Stomach smooth muscle (tissue), 2 donors: ENCODE results near the gene C10orf95.
"Not testable (repeated sequence)": the region's sequence is repeated elsewhere in the genome, so short reads cannot be mapped to it uniquely, and the experiment has no call there.

ENCODE experiments used
- H3K27ac ChIP-seq: one replicate; pipeline ENCODE4 v1.7.0; 2013; ENCODE audit warnings: mild to moderate bottlenecking, low read length, inconsistent platforms
- H3K27me3 ChIP-seq, 2 donors: one replicate each; pipeline ENCODE4 v1.7.0; 2013; ENCODE audit warnings: low read length in 2 of 2; ENCODE audit not compliant: insufficient read depth in 2 of 2, control insufficient read depth in 1 of 2
- H3K36me3 ChIP-seq, 2 donors: one replicate each; pipeline ENCODE4 v1.7.0; 2013; ENCODE audit warnings: low read length in 2 of 2; ENCODE audit not compliant: control insufficient read depth in 2 of 2, insufficient read depth in 2 of 2
- H3K4me1 ChIP-seq: one replicate; pipeline ENCODE4 v1.7.0; 2013; ENCODE audit warnings: low read length; ENCODE audit not compliant: control insufficient read depth, insufficient read depth
- H3K4me3 ChIP-seq, 2 donors: one replicate each; pipeline ENCODE4 v1.7.0; 2013; ENCODE audit warnings: low read length in 2 of 2
- H3K9ac ChIP-seq, 2 donors: one replicate each; pipeline ENCODE4 v1.7.0; 2013; ENCODE audit warnings: low read length in 2 of 2, mild to moderate bottlenecking in 1 of 2
- H3K9me3 ChIP-seq, 2 donors: one replicate each; pipeline ENCODE4 v1.7.0; 2013; ENCODE audit warnings: low read length in 2 of 2; ENCODE audit not compliant: control insufficient read depth in 2 of 2
- donor health status: healthy.
- donor health status: Pancreatic carcinoma.

The C10orf95 gene

GRCh38 chr10:102463983-102464382 lies 12.6 kb upstream of the C10orf95 start:
- no peak overlapping the region for H3K9ac ChIP-seq
- H3K9me3 ChIP-seq, result no peaks in the 10 kb centered on the region
- H3K36me3 ChIP-seq, result no peaks in the 10 kb centered on the region
- H3K27me3 ChIP-seq, result peaks cover 4 to 9% of the 10 kb centered on the region in 2 donors
- no peak overlapping the region for H3K27ac ChIP-seq
- no peak overlapping the region for H3K4me3 ChIP-seq
- H3K4me1 ChIP-seq, result peaks cover 20% of the 10 kb centered on the region

- H3K27me3 ChIP-seq, result peaks cover 4 to 9% of the 10 kb centered on the region in 2 donors
- no peaks in the 10 kb centered on the region for H3K9me3 ChIP-seq
- peaks cover 20% of the 10 kb centered on the region for H3K4me1 ChIP-seq
- no peak overlapping the region for H3K27ac ChIP-seq
- H3K36me3 ChIP-seq, result no peaks in the 10 kb centered on the region
- no peak overlapping the region for H3K9ac ChIP-seq
- H3K4me3 ChIP-seq, result no peak overlapping the region
Measured at GRCh38 chr10:102462512-102463054, 11.2 kb upstream of the C10orf95 start.

GRCh38 chr10:102461187-102462054 lies 10.1 kb upstream of the C10orf95 start:
- Histone ChIP-seq H3K4me3 (peak overlapping the region; percentile 74 to 77), H3K9ac (peak overlapping the region; percentile 60 to 75), H3K9me3 (no peaks in the 10 kb centered on the region), H3K27me3 (peaks cover 4 to 9% of the 10 kb centered on the region in 2 donors), H3K4me1 (peaks cover 20% of the 10 kb centered on the region), H3K36me3 (no peaks in the 10 kb centered on the region), H3K27ac (no peak overlapping the region)

GRCh38 chr10:102460836-102461186 lies 9.5 kb upstream of the C10orf95 start:
- peaks cover 20% of the 10 kb centered on the region for H3K4me1 ChIP-seq
- no peaks in the 10 kb centered on the region for H3K36me3 ChIP-seq
- H3K4me3 ChIP-seq, result peak overlapping the region; percentile 74 to 77
- peak overlapping the region; percentile 42 to 75 for H3K9ac ChIP-seq
- H3K9me3 ChIP-seq, result no peaks in the 10 kb centered on the region
- peaks cover 4 to 9% of the 10 kb centered on the region in 2 donors for H3K27me3 ChIP-seq
- no peak overlapping the region for H3K27ac ChIP-seq

DNA sequence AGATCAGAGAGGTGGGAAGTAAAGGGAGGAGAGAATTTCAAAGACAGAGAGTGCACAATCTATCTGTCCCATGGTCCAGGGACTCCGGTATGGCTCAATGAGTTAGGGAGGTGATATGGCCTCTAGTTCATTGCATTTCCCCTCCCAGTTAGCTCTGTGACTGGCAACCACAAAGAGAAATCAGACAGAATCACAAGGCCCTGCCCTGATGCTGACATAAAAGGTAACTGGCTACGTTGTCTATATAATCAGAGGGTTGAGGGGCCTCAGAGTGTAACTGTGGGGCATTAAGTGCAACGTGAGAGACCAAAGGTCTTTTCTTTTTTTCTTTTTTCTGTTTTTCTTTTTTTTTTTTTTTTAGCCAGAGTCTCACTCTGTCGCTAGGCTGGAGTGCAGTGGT lies 7.3 kb upstream of the C10orf95 start:
- Histone ChIP-seq H3K36me3 (no peaks in the 10 kb centered on the region), H3K27ac (no peak overlapping the region), H3K4me1 (peaks cover 20% of the 10 kb centered on the region), H3K9ac (no peak overlapping the region), H3K9me3 (no peaks in the 10 kb centered on the region), H3K4me3 (no peak overlapping the region), H3K27me3 (peaks cover 4 to 9% of the 10 kb centered on the region in 2 donors)

- peaks cover 20% of the 10 kb centered on the region for H3K4me1 ChIP-seq
- H3K27me3 ChIP-seq, result peaks cover 4 to 9% of the 10 kb centered on the region in 2 donors
- no peak overlapping the region for H3K4me3 ChIP-seq
- no peaks in the 10 kb centered on the region for H3K9me3 ChIP-seq
- no peak overlapping the region for H3K9ac ChIP-seq
- no peak overlapping the region for H3K27ac ChIP-seq
- H3K36me3 ChIP-seq, result no peaks in the 10 kb centered on the region
Measured at GRCh38 chr10:102457591-102458150, 6.3 kb upstream of the C10orf95 start.

DNA sequence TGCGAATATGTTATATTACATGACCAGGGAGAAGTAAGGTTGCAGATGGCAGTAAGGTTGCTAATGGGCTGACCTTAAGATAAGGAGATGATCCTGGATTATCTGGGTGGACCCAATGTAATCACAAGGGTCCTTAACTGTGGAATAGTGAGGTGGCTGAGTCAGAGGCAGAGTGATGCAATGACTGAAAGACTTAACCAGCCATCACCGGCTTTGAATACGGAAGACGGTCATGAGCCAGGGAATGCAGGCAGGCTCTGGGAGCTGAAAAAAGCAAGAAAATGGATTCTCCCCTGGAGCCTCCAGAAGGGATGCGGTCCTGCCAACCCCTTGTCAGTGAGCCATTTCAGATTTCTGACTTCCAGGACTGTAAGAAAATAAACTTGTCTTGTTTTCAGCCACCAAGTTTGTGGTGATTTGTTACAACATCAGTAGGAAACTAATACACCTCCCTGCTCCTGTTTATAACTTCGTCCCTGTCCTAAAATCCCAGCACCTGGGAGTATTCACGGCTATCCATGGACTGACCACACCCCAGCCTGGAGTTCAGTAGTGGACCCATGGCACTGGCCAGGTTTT lies 4.6 kb upstream of the C10orf95 start:
- no peak overlapping the region for H3K9ac ChIP-seq
- peaks cover 2 to 4% of the 10 kb centered on the region in 2 donors for H3K27me3 ChIP-seq
- no peak overlapping the region for H3K27ac ChIP-seq
- no peak overlapping the region for H3K4me3 ChIP-seq
- H3K36me3 ChIP-seq, result no peaks in the 10 kb centered on the region
- peaks cover 15% of the 10 kb centered on the region for H3K4me1 ChIP-seq
- H3K9me3 ChIP-seq, result no peaks in the 10 kb centered on the region

DNA sequence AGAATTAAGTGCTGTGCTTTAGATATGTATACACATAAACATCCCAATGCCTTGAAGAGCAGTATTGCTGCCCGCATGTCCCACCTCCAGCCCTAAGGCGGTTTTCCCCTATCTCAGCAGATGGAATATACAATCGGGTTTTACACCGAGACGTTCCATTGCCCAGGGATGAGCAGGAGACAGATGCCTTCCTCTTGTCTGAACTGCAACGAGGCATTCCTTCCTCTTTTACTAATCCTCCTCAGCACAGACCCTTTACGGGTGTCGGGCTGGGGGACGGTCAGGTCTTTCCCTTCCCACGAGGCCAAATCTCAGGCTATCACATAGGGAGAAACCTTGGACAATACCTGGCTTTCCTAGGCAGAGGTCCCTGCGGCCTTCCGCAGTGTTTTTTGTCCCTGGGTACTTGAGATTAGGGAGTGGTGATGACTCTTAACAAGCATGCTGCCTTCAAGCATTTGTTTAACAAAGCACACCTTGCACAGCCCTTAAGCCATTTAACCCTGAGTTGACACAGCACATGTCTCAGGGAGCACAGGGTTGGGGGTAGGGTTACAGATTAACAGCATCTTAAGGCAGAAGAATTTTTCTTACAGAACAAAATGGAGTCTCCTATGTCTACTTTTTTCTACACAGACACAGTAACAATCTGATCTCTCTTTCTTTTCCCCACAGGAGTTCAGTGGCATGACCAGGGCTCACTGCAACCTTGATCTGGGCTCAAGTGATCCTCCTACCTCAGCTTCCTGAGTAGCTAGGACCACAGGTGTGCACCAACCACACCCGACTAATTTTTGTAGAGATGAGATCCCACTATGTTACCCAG lies 3.5 kb upstream of the C10orf95 start:
- not testable (repeated sequence) for H3K27ac ChIP-seq
- H3K4me1 ChIP-seq, result peaks cover 13% of the 10 kb centered on the region

GRCh38 chr10:102453502-102453901 lies 2.2 kb upstream of the C10orf95 start:
- H3K36me3 ChIP-seq, result no peaks in the 10 kb centered on the region
- H3K4me1 ChIP-seq, result peaks cover 13% of the 10 kb centered on the region
- no peak overlapping the region for H3K9ac ChIP-seq
- no peaks in the 10 kb centered on the region for H3K27me3 ChIP-seq
- no peaks in the 10 kb centered on the region for H3K9me3 ChIP-seq
- no peak overlapping the region for H3K27ac ChIP-seq
- no peak overlapping the region for H3K4me3 ChIP-seq

More for the DNA sequence above, 3.5 kb upstream of the C10orf95 start:
- not testable (repeated sequence) for H3K9ac ChIP-seq, H3K36me3 ChIP-seq, H3K4me3 ChIP-seq, H3K27me3 ChIP-seq, H3K9me3 ChIP-seq

DNA sequence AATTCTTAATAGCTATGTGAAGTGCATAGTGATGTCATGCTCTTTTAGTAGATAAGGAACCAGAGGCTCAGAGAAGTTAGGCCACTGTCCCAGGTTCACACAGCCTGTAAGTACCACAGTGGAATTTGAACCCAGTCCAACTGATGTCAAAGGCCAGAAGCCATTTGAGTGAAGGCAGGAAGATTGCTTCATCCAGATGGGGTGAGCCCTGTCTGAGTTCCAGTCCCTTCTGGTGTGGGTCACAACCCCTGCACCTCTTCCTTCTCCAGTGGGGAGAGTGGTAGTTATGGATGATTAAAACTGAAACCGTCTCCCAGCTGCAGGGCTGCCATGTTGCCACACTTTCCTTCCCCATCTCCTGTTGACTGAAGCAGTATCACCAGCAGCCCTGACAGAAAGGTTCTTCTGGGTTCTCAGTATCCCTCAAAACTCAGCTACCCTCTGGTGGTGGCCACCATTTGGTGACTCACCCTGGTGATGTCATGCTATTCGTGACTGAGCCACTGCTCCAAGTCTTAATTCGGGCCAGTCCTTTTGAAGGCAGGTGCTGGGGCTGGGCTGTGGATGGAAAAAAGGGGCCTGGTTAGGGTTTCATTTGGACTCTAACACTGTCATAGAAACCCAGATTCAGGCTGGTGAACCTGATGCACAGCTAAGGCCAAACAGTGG lies 1.5 kb upstream of the C10orf95 start:
- H3K9me3 ChIP-seq, result no peaks in the 10 kb centered on the region
- H3K4me1 ChIP-seq, result peaks cover 13% of the 10 kb centered on the region
- H3K27me3 ChIP-seq, result no peaks in the 10 kb centered on the region
- H3K36me3 ChIP-seq, result no peaks in the 10 kb centered on the region
- no peak overlapping the region for H3K9ac ChIP-seq
- H3K4me3 ChIP-seq, result no peak overlapping the region
- H3K27ac ChIP-seq, result peak overlapping the region; percentile 37
